Coronary artery (tissue), 2 donors: ENCODE measurements around the gene THRAP3.

Source experiments
- DNase-seq: peaks from one replicate; pipeline ENCODE4 v3.0.0-alpha.2; 2017; ENCODE audit warnings: low spot score
- H3K27ac ChIP-seq, 2 donors: fragments of 200-600 bp; sonication (generic); one replicate each; pipeline ENCODE4 v1.5.1; 2016 to 2019
- H3K4me3 ChIP-seq: fragments of 200-600 bp; sonication (generic); 2 replicates; pipeline ENCODE4 v1.5.1; 2016; ENCODE audit warnings: mild to moderate bottlenecking, moderate library complexity
- TF ChIP-seq, protein P1 (sequence below): fragments of 200-600 bp; sonication (generic); IDR thresholded peaks from one replicate; pipeline ENCODE4 v1.5.1; 2019; ENCODE audit warnings: antibody characterized with exemption

THRAP3 gene

DNA sequence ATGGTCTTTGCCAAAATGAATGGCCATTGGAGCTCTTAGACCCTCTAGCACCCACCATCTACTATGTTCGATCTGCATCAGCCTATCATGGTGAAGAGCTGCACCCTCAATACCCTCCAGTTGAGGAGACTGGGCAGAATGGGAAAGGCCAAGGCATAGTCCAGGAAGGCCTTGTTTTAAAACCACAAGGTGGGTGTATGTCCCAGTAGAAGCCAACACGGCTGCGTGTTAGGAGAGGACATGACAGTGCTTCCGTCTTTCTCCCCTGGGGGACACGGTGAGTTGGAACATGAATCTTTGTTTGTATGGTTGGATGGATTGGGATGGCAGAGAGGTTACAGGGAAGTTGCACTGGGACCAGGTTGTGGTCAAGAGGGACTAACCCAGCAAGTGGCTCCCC, 63.4 kb downstream of the THRAP3 start:
- no peak overlapping the region for H3K27ac ChIP-seq
- no peak for DNase-seq
- H3K4me3 ChIP-seq: no peak overlapping the region
- TF ChIP-seq, protein P1, sequence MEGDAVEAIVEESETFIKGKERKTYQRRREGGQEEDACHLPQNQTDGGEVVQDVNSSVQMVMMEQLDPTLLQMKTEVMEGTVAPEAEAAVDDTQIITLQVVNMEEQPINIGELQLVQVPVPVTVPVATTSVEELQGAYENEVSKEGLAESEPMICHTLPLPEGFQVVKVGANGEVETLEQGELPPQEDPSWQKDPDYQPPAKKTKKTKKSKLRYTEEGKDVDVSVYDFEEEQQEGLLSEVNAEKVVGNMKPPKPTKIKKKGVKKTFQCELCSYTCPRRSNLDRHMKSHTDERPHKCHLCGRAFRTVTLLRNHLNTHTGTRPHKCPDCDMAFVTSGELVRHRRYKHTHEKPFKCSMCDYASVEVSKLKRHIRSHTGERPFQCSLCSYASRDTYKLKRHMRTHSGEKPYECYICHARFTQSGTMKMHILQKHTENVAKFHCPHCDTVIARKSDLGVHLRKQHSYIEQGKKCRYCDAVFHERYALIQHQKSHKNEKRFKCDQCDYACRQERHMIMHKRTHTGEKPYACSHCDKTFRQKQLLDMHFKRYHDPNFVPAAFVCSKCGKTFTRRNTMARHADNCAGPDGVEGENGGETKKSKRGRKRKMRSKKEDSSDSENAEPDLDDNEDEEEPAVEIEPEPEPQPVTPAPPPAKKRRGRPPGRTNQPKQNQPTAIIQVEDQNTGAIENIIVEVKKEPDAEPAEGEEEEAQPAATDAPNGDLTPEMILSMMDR: no peak

- H3K27ac ChIP-seq: no peak overlapping the region
- no peak overlapping the region for H3K4me3 ChIP-seq
- no peak for DNase-seq
- TF ChIP-seq, protein P1: no peak
Measured at GRCh38 chr1:36295390-36295789, 71.1 kb downstream of the THRAP3 start.

GRCh38 chr1:36297062-36297461, 72.8 kb downstream of the THRAP3 start:
- Histone ChIP-seq H3K27ac (no peak overlapping the region), H3K4me3 (no peak overlapping the region)
- DNase-seq: no peak
- TF ChIP-seq, protein P1: no peak

DNA sequence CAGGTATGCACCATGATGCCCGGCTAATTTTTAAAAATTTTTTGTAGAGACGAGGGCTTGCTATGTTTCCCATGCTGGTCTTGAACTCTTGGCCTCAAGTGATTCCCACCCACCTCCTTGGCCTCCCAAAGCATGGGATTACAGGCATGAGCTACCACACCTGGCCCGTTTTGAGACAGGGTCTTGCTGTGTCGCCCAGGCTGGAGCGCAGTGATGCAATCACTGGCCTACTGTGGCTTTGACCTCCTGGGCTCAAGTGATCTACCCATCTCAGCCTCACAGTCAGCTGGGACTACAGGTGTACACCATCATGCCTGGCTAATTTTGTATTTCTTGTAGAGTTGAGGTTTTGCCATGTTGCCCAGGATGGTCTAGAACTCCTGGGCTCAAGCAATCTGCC, 74.4 kb downstream of the THRAP3 start:
- H3K27ac ChIP-seq: no peak overlapping the region
- no peak for DNase-seq
- no peak overlapping the region for H3K4me3 ChIP-seq
- TF ChIP-seq, protein P1: no peak

DNA sequence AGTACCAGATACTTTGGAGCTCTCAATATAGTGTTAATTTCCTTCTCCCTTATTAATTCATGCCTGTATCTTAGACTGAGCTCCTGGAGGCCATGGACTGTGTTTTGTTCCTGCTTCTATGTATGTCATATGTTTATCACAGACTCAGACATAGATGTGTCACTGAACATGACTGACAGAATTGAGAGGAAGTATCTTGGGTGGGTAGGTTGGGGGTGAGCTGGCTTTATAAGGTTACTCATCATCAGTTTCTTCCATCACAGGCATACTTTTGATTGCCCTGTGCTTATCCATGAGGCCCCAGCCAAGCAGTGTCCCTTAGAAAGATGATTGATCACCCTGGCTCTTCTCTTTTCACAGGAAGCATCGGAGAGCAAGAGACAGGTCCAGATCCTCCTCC, 76.3 kb downstream of the THRAP3 start:
- DNase-seq: no peak
- no peak overlapping the region for H3K4me3 ChIP-seq
- H3K27ac ChIP-seq: peak overlapping the region in 1 of 2 donors; percentile 59
- TF ChIP-seq, protein P1: no peak

- DNase-seq: no peak
- TF ChIP-seq, protein P1: no peak
- no peak overlapping the region for H3K27ac ChIP-seq
- no peak overlapping the region for H3K4me3 ChIP-seq
Measured at GRCh38 chr1:36301220-36301619, 77.0 kb downstream of the THRAP3 start.

- TF ChIP-seq, protein P1: no peak
- Histone ChIP-seq H3K4me3 (no peak overlapping the region), H3K27ac (no peak overlapping the region)
- no peak for DNase-seq
Measured at GRCh38 chr1:36303244-36303643, 79.0 kb downstream of the THRAP3 start.
